Activated naive CD8-positive, alpha-beta T cell treated with anti-CD3 and anti-CD28 coated beads, Interleukin-2, amount 10 ng/mL, durations not matched to agents 7 days and 5 days (primary cell): ENCODE measurements around the gene GPR4. TPM values are rescaled to one million over a fixed set of nuclear protein-coding genes. Genes with fewer than 3 reads are reported as not detected.
"Not testable (repeated sequence)": the region's sequence is repeated elsewhere in the genome, so short reads cannot be mapped to it uniquely, and the experiment has no call there.

Experiments used
- ATAC-seq: fragments of 150-1000 bp; cut with Tn5 transposase; one replicate; pipeline ENCODE4 v1.10.0; 2021; ENCODE audit warnings: low read depth, moderate library complexity
- POLR2A ChIA-PET: fragments of 350-600 bp; sonication (Branson Sonifier 250); formaldehyde crosslinking; loops from one replicate; lab custom pipeline; 2021; ENCODE audit warnings: antibody characterized with exemption; lab: Charles Lee
- DNase-seq: peaks from one replicate; pipeline ENCODE4 v3.0.0; 2021
- H3K27ac Mint-ChIP-seq: one replicate; pipeline ENCODE4 v1.8.0; 2022; ENCODE audit warnings: mild to moderate bottlenecking, mixed read lengths
- H3K27me3 Mint-ChIP-seq: one replicate; pipeline ENCODE4 v1.8.0; 2022; ENCODE audit warnings: mild to moderate bottlenecking, moderate library complexity, mixed read lengths
- H3K36me3 Mint-ChIP-seq: one replicate; pipeline ENCODE4 v1.8.0; 2021; ENCODE audit warnings: mild to moderate bottlenecking, mixed read lengths
- H3K4me1 Mint-ChIP-seq: one replicate; pipeline ENCODE4 v1.8.0; 2021; ENCODE audit warnings: mixed read lengths
- H3K4me3 Mint-ChIP-seq: one replicate; pipeline ENCODE4 v1.8.0; 2022; ENCODE audit warnings: mild to moderate bottlenecking, moderate library complexity, mixed read lengths
- H3K9me3 Mint-ChIP-seq: one replicate; pipeline ENCODE4 v1.8.0; 2021; ENCODE audit warnings: mixed read lengths
- total RNA-seq, 2 experiments: library from RNA; stranded (reverse); gene quantifications; one replicate each; pipeline ENCODE4 v1.2.3, GENCODE V29; 2021

Gene GPR4
- total RNA-seq, 2 experiments from 2014 or later, result not detected

GRCh38 chr19:45615056-45615455 lies 13.0 kb upstream of the GPR4 start:
- DNase-seq, H3K27ac Mint-ChIP-seq, POLR2A ChIA-PET, H3K9me3 Mint-ChIP-seq, ATAC-seq, H3K4me3 Mint-ChIP-seq, H3K27me3 Mint-ChIP-seq: not testable (repeated sequence)
- peaks cover 37% of the 10 kb centered on the region for H3K36me3 Mint-ChIP-seq
- peaks cover 15% of the 10 kb centered on the region for H3K4me1 Mint-ChIP-seq

DNA sequence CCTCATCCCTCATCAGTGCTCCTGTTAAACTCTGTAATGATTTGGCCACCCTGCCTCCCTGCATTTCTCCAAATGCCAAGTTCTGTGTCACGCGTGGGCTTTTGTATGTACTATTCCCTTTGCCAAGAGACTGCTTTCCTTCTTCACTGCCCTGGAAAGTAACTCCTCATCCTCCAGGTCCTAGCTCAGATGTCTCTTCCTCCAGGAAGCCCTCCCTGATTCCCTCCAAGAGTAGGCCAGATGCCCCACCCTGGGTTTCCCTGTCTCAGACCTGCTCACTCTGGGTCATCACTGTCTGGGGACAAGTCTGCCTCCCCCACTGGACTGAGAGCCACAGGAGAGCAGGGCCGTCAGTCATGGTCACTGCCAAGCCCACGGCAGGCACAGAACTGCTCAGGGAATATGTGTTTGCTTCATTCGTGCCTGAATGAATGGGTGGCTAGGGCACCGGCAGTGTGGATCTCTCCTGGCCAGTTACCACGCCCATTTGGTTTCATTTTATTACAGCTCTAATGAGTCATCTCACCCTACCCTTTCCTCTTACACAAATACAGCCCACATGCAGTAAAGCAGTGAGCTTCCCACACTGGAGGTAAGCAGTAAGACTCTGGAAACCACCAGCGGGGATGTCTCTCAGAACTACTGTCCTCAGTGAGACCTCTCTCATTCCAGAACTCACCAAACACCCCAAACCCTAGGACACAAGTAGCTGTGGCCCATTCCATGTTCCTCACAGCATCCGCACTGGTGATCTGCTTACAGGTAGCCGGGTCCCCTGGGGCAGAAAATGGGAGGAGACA lies 12.1 kb upstream of the GPR4 start:
- peak overlapping the region; percentile 67 for H3K27ac Mint-ChIP-seq
- H3K4me3 Mint-ChIP-seq, result peak overlapping the region; percentile 17
- DNase-seq, result no peak
- H3K4me1 Mint-ChIP-seq, result peaks cover 15% of the 10 kb centered on the region
- H3K27me3 Mint-ChIP-seq, result no peaks in the 10 kb centered on the region
- ATAC-seq, result peak; percentile 69
- peaks cover 41% of the 10 kb centered on the region for H3K36me3 Mint-ChIP-seq
- no peaks in the 10 kb centered on the region for H3K9me3 Mint-ChIP-seq
- POLR2A ChIA-PET, result interaction anchor here (1.8 kb wide), 1 partner anchor 28 kb away, joined by 8 read pairs; no protein-coding TSS in a partner anchor

DNA sequence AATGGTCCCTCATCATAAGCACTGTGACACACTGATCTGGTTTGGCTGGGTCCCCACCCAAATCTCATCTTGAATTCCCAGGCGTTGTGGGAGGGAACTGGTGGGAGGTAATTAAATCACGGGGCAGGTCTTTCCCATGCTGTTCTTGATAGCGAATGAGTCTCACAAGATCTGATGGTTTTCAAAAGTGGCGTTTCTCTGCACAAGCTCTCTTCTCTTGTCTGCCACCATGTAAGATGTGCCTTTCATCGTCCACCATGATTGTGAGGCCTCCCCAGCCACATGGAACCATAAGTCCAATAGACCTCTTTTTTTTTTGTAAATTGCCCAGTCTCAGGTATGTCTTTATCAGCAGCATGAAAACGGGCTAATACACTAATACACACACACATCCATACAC lies 6.9 kb upstream of the GPR4 start:
- peaks cover 23% of the 10 kb centered on the region for H3K36me3 Mint-ChIP-seq
- DNase-seq, result no peak
- POLR2A ChIA-PET, result no interaction called here
- peaks cover 7% of the 10 kb centered on the region for H3K4me1 Mint-ChIP-seq
- no peak for ATAC-seq
- H3K4me3 Mint-ChIP-seq, result no peak overlapping the region
- H3K27ac Mint-ChIP-seq, result no peak overlapping the region
- no peaks in the 10 kb centered on the region for H3K9me3 Mint-ChIP-seq
- H3K27me3 Mint-ChIP-seq, result no peaks in the 10 kb centered on the region

GRCh38 chr19:45607071-45608029 lies 5.3 kb upstream of the GPR4 start:
- Mint-ChIP-seq H3K36me3 (peaks cover 21% of the 10 kb centered on the region), H3K4me3 (peak overlapping the region; percentile 59), H3K4me1 (peaks cover 9% of the 10 kb centered on the region), H3K27ac (peak overlapping the region; percentile 81), H3K27me3 (peaks cover 14% of the 10 kb centered on the region), H3K9me3 (no peaks in the 10 kb centered on the region)
- DNase-seq, result peak; percentile 60
- peak; percentile 47 for ATAC-seq
- POLR2A ChIA-PET, result interaction anchor here (0.6 to 3.2 kb wide), 3 partner anchors 35 to 83 kb away, joined by 4 to 19 read pairs (median 4); no protein-coding TSS in a partner anchor

DNA sequence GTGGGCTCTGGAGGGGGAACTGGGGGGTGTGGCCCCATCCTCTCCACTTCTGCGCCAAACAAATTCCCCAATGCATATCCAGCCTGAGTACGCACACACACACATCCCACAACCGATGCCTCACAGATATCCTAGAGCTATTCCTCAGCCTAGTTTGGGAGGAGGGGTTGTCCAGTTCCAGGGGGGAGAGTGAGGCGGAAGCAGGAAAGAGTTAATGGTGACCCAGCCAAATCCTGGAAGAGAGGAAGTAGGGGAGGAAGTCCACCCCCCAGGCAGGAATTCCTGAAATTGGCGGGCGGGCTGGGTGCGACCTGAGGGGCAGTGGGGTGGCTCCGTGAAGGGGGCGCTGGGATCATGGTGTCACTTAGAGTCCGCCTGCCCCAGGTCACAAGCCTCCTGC lies 897 bp downstream of the GPR4 start:
- POLR2A ChIA-PET, result interaction anchor here (0.6 kb wide), 1 partner anchor 8 kb away, joined by 6 read pairs; no protein-coding TSS in a partner anchor
- peaks cover 23% of the 10 kb centered on the region for H3K4me1 Mint-ChIP-seq
- no peak for ATAC-seq
- no peak overlapping the region for H3K27ac Mint-ChIP-seq
- H3K36me3 Mint-ChIP-seq, result peaks cover 5% of the 10 kb centered on the region
- DNase-seq, result no peak
- peaks cover 70% of the 10 kb centered on the region for H3K27me3 Mint-ChIP-seq
- H3K9me3 Mint-ChIP-seq, result no peaks in the 10 kb centered on the region
- H3K4me3 Mint-ChIP-seq, result no peak overlapping the region

DNA sequence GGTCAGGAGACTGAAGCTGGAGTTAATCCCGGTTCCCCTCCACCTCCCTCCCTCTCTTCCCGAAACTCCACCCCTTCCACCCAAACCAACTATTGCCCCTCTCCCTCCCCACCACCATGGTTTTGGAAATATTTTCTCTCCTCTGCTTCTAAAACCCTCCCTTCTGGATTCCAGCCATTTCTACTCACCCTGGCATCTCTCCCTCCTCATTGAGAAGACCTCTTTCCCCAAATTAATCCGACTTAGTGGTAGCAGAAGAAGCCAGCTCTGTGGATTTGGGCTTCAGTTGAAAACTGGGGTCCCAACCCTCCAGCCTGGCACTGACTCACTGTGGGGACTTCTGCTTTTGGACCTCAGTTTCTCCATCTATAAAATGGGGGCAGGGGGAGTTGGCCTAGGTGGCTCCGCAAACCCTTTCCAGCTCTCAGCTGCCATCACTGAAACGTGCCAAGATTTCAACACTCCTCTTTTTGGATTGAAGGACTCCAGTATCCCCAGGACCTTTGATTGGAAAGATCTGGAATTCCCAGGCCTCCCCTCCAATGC lies 1.6 kb downstream of the GPR4 start:
- POLR2A ChIA-PET, result interaction anchor here (0.6 kb wide), 1 partner anchor 7 kb away, joined by 6 read pairs; no protein-coding TSS in a partner anchor
- H3K4me1 Mint-ChIP-seq, result peaks cover 23% of the 10 kb centered on the region

GRCh38 chr19:45599286-45599685 lies 2.7 kb downstream of the GPR4 start:
- POLR2A ChIA-PET, result no interaction called here
- no peaks in the 10 kb centered on the region for H3K9me3 Mint-ChIP-seq
- no peak for DNase-seq
- no peak overlapping the region for H3K27ac Mint-ChIP-seq
- H3K27me3 Mint-ChIP-seq, result peaks cover 74% of the 10 kb centered on the region
- peak overlapping the region; percentile 11 for H3K4me3 Mint-ChIP-seq
- ATAC-seq, result no peak
- H3K4me1 Mint-ChIP-seq, result peaks cover 23% of the 10 kb centered on the region
- H3K36me3 Mint-ChIP-seq, result peaks cover 5% of the 10 kb centered on the region

More for the DNA sequence above, 1.6 kb downstream of the GPR4 start:
- DNase-seq, result no peak
- Mint-ChIP-seq H3K27ac (no peak overlapping the region), H3K36me3 (peaks cover 5% of the 10 kb centered on the region), H3K27me3 (peaks cover 74% of the 10 kb centered on the region), H3K4me3 (no peak overlapping the region), H3K9me3 (no peaks in the 10 kb centered on the region)
- ATAC-seq, result no peak

- DNase-seq (no peak), ATAC-seq (peak; percentile 17)
- POLR2A ChIA-PET, result interaction anchor here (1.0 kb wide), 1 partner anchor 43 kb away, joined by 3 read pairs; no protein-coding TSS in a partner anchor
- peaks cover 5% of the 10 kb centered on the region for H3K36me3 Mint-ChIP-seq
- no peaks in the 10 kb centered on the region for H3K9me3 Mint-ChIP-seq
- H3K27ac Mint-ChIP-seq, result no peak overlapping the region
- H3K4me3 Mint-ChIP-seq, result peak overlapping the region; percentile 17
- peaks cover 70% of the 10 kb centered on the region for H3K27me3 Mint-ChIP-seq
- peaks cover 23% of the 10 kb centered on the region for H3K4me1 Mint-ChIP-seq
Measured at GRCh38 chr19:45598267-45599001, 3.6 kb downstream of the GPR4 start.

GRCh38 chr19:45597425-45598111 lies 4.4 kb downstream of the GPR4 start:
- Mint-ChIP-seq H3K4me3 (no peak overlapping the region), H3K36me3 (peaks cover 3% of the 10 kb centered on the region), H3K9me3 (no peaks in the 10 kb centered on the region), H3K4me1 (peaks cover 22% of the 10 kb centered on the region), H3K27ac (no peak overlapping the region), H3K27me3 (peaks cover 62% of the 10 kb centered on the region)
- POLR2A ChIA-PET, result interaction anchor here (0.7 to 1.0 kb wide), 2 partner anchors 44 to 87 kb away, joined by 3 read pairs; no protein-coding TSS in a partner anchor
- DNase-seq (no peak), ATAC-seq (no peak)

GRCh38 chr19:45595814-45596213 lies 6.2 kb downstream of the GPR4 start:
- no peak overlapping the region for H3K27ac Mint-ChIP-seq
- POLR2A ChIA-PET, result interaction anchor here (0.6 kb wide), 1 partner anchor 43 kb away, joined by 3 read pairs; the partner anchor contains the start of gene EML2
- no peak for DNase-seq
- no peak for ATAC-seq
- peaks cover 53% of the 10 kb centered on the region for H3K27me3 Mint-ChIP-seq
- no peak overlapping the region for H3K4me3 Mint-ChIP-seq
- H3K36me3 Mint-ChIP-seq, result no peaks in the 10 kb centered on the region
- H3K9me3 Mint-ChIP-seq, result no peaks in the 10 kb centered on the region
- peaks cover 22% of the 10 kb centered on the region for H3K4me1 Mint-ChIP-seq

DNA sequence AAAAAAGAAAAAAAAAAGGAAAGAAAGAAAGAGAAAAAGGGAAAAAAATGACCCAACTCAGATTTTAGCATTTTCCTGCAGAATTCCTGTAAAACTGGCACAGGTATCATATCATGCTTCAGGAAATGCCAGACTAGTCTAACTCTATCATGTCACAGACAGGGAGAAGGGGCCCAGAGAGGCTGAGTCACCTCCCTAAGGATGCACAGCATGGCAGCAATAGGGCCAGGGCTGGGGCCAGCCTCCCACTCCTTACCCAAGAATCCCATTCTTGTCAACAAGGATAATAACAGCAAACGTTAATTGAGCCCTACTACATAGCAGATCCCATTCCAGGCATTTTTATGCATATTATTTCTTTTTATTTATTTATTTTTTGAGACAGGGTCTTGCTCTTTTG lies 8.5 kb downstream of the GPR4 start:
- POLR2A ChIA-PET, result interaction anchor here (0.6 to 0.7 kb wide), 2 partner anchors 7 to 86 kb away, joined by 4 to 6 read pairs; no protein-coding TSS in a partner anchor
- no peak overlapping the region for H3K27ac Mint-ChIP-seq
- H3K36me3 Mint-ChIP-seq, result no peaks in the 10 kb centered on the region
- H3K9me3 Mint-ChIP-seq, result no peaks in the 10 kb centered on the region
- ATAC-seq, result no peak
- DNase-seq, result no peak
- no peak overlapping the region for H3K4me3 Mint-ChIP-seq
- peaks cover 12% of the 10 kb centered on the region for H3K4me1 Mint-ChIP-seq
- peaks cover 50% of the 10 kb centered on the region for H3K27me3 Mint-ChIP-seq

DNA sequence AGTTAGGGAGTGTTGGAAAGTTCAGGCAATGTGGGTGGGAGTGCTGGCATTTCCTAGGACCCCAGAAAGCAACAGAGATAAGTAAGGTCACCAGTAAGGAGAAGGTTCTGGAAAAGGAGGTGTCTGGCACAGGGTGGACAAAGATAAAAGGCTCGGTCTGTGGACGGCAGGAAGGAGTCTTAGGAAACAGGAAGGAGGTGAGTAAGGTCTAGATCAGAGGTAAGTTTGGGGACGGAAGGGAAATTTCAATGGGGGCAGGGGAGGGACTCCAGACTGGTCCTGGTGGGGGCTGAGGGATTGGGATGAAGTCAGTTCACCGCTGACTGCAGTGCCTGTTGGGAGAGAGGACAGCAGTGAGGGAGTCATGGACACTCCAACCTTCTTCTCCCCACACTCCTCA lies 9.6 kb downstream of the GPR4 start:
- peaks cover 7% of the 10 kb centered on the region for H3K4me1 Mint-ChIP-seq
- DNase-seq (no peak), ATAC-seq (peak; percentile 25)
- POLR2A ChIA-PET, result no interaction called here
- H3K9me3 Mint-ChIP-seq, result no peaks in the 10 kb centered on the region
- peaks cover 39% of the 10 kb centered on the region for H3K27me3 Mint-ChIP-seq
- H3K4me3 Mint-ChIP-seq, result no peak overlapping the region
- H3K36me3 Mint-ChIP-seq, result no peaks in the 10 kb centered on the region
- H3K27ac Mint-ChIP-seq, result no peak overlapping the region
